HUES64 (cell line): Measurements from ENCODE around the gene PABPC1L2A.
"Not testable (repeated sequence)": the region's sequence is repeated elsewhere in the genome, so short reads cannot be mapped to it uniquely, and the experiment has no call there.

Experiments
- H3K27ac ChIP-seq: 2 replicates; pipeline ENCODE4 v1.7.0; 2013; ENCODE audit warnings: low read depth, low read length, inconsistent platforms
- H3K27me3 ChIP-seq: 2 replicates; pipeline ENCODE4 v1.6.1; 2013; ENCODE audit warnings: mild to moderate bottlenecking, low read length; ENCODE audit not compliant: insufficient read depth
- H3K36me3 ChIP-seq: 2 replicates; pipeline ENCODE4 v1.6.1; 2013; ENCODE audit warnings: mild to moderate bottlenecking, low read length; ENCODE audit not compliant: insufficient read depth
- H3K4me1 ChIP-seq: 2 replicates; pipeline ENCODE4 v1.6.1; 2013; ENCODE audit warnings: mild to moderate bottlenecking, low read length, moderate library complexity; ENCODE audit not compliant: insufficient read depth
- H3K4me3 ChIP-seq: 2 replicates; pipeline ENCODE4 v1.5.1; 2013; ENCODE audit warnings: mild to moderate bottlenecking, low read length, moderate library complexity
- H3K9ac ChIP-seq: 2 replicates; pipeline ENCODE4 v1.6.1; 2013; ENCODE audit warnings: mild to moderate bottlenecking, low read depth, low read length
- H3K9me3 ChIP-seq: 2 replicates; pipeline ENCODE4 v1.6.1; 2013; ENCODE audit warnings: low read depth, low read length; ENCODE audit not compliant: insufficient read depth
- WGBS: fragments of 150-250, 120-280 bp; methylation state at CpG from one replicate; pipeline ENCODE4 v1.1.7; 2013; ENCODE audit warnings: missing lambda C conversion rate; 5-methylcytosine and 5-hydroxymethylcytosine counted together

Gene PABPC1L2A

GRCh38 chrX:73067761-73068466, 11.4 kb downstream of the PABPC1L2A start:
- WGBS, result 86% methylated on average over 24 of the region's 24 CpGs
- not testable (repeated sequence) for H3K4me3 ChIP-seq, H3K4me1 ChIP-seq, H3K27ac ChIP-seq, H3K36me3 ChIP-seq, H3K27me3 ChIP-seq, H3K9ac ChIP-seq, H3K9me3 ChIP-seq

- H3K36me3 ChIP-seq, result no peaks in the 10 kb centered on the region
- H3K4me3 ChIP-seq, result no peak overlapping the region
- 13% methylated on average over 1 of the region's 1 CpG for WGBS
- H3K4me1 ChIP-seq, result peaks cover 8% of the 10 kb centered on the region; the same call in 1 of the 2 replicates
- H3K9ac ChIP-seq, result no peak overlapping the region
- no peak overlapping the region for H3K27ac ChIP-seq
- no peaks in the 10 kb centered on the region for H3K9me3 ChIP-seq
- no peaks in the 10 kb centered on the region for H3K27me3 ChIP-seq
Measured at GRCh38 chrX:73028876-73029275, 50.4 kb downstream of the PABPC1L2A start.
